CD14-positive monocyte (primary cell): ENCODE measurements around the gene SBSN. TPM values are rescaled to one million over a fixed set of nuclear protein-coding genes. Genes with fewer than 3 reads are reported as not detected.

Source experiments
- DNase-seq, 3 donors: peaks; one replicate each; pipeline ENCODE4 v3.0.0-alpha.2; 2011 to 2022
- H2AFZ ChIP-seq: 2 replicates; pipeline ENCODE4 v1.6.0; 2012; ENCODE audit warnings: mild to moderate bottlenecking, low read depth, low read length, inconsistent platforms; ENCODE audit not compliant: insufficient read depth, poor library complexity, severe bottlenecking
- H3K27ac ChIP-seq, 2 donors: 1 replicate in 1 of 2; 2 replicates in 1 of 2; pipeline ENCODE4 v1.5.1; 2012 to 2013; ENCODE audit warnings: low read length in 2 of 2, control low read depth in 1 of 2, inconsistent platforms in 1 of 2, low read depth in 1 of 2, mild to moderate bottlenecking in 1 of 2
- H3K27me3 ChIP-seq, 2 donors: one replicate each; pipeline versions ENCODE4 v1.6.0 to v1.6.1; 2011 to 2013; ENCODE audit warnings: low read length in 2 of 2; ENCODE audit not compliant: control insufficient read depth in 2 of 2, insufficient read depth in 2 of 2
- H3K36me3 ChIP-seq, 2 donors: replicated peaks in 1 of 2; 1 replicate in 1 of 2; 2 replicates in 1 of 2; pipeline versions ENCODE4 v1.5.1 to v1.6.1; 2012 to 2013; ENCODE audit warnings: low read length in 2 of 2, control low read depth in 1 of 2, inconsistent platforms in 1 of 2, mild to moderate bottlenecking in 1 of 2; ENCODE audit not compliant: insufficient read depth in 2 of 2, control insufficient read depth in 1 of 2
- H3K4me1 ChIP-seq, 2 donors: 1 replicate in 1 of 2; 2 replicates in 1 of 2; pipeline versions ENCODE4 v1.5.1 to v1.6.1; 2012 to 2013; ENCODE audit warnings: low read length in 2 of 2, control low read depth in 1 of 2, inconsistent platforms in 1 of 2, mild to moderate bottlenecking in 1 of 2, moderate library complexity in 1 of 2; ENCODE audit not compliant: insufficient read depth in 2 of 2, control insufficient read depth in 1 of 2
- H3K4me2 ChIP-seq: replicated peaks from 2 replicates; pipeline ENCODE3; 2012; ENCODE audit warnings: low read length, moderate library complexity, mild to moderate bottlenecking; ENCODE audit not compliant: poor library complexity, severe bottlenecking; ENCODE audit errors: extremely low read depth
- H3K4me3 ChIP-seq, 3 experiments: fragments of 200-600 bp in 1 of 3; sonication (generic) in 1 of 3; replicated peaks in 1 of 3; 1 replicate in 2 of 3; 2 replicates in 1 of 3; pipeline ENCODE4 v1.5.1; 2011 to 2013; ENCODE audit warnings: low read length in 3 of 3, mild to moderate bottlenecking in 3 of 3, control low read depth in 2 of 3, low read depth in 2 of 3, inconsistent platforms in 1 of 3, moderate library complexity in 1 of 3
- H3K79me2 ChIP-seq: 2 replicates; pipeline ENCODE4 v1.6.0; 2012; ENCODE audit warnings: mild to moderate bottlenecking, control low read depth, inconsistent platforms, low read length, moderate library complexity; ENCODE audit not compliant: insufficient read depth
- H3K9ac ChIP-seq: 2 replicates; pipeline ENCODE4 v1.6.0; 2017; ENCODE audit warnings: low read length, mild to moderate bottlenecking; ENCODE audit not compliant: insufficient read depth, poor library complexity, severe bottlenecking
- H3K9me3 ChIP-seq, 2 donors: replicated peaks in 1 of 2; 1 replicate in 1 of 2; 2 replicates in 1 of 2; pipeline versions ENCODE4 v1.5.1 to v1.6.1; 2012 to 2013; ENCODE audit warnings: low read length in 2 of 2, control low read depth in 1 of 2; ENCODE audit not compliant: control insufficient read depth in 1 of 2, insufficient read depth in 1 of 2
- H4K20me1 ChIP-seq: 2 replicates; pipeline ENCODE4 v1.6.0; 2012; ENCODE audit warnings: mild to moderate bottlenecking, low read length, control low read depth, moderate library complexity; ENCODE audit not compliant: insufficient read depth
- H3K27ac Mint-ChIP-seq, 7 donors: one replicate each; pipeline ENCODE4 v1.8.0; 2020; ENCODE audit warnings: mild to moderate bottlenecking in 7 of 7, mixed read lengths in 7 of 7, moderate library complexity in 6 of 7, inconsistent platforms in 2 of 7
- H3K27me3 Mint-ChIP-seq, 3 donors: one replicate each; pipeline ENCODE4 v1.8.0; 2021 to 2022; ENCODE audit warnings: low read depth in 3 of 3, mild to moderate bottlenecking in 3 of 3, mixed read lengths in 3 of 3, moderate library complexity in 3 of 3, inconsistent platforms in 1 of 3
- H3K36me3 Mint-ChIP-seq, 2 donors: one replicate each; pipeline ENCODE4 v1.8.0; 2020; ENCODE audit warnings: mixed read lengths in 2 of 2, inconsistent platforms in 1 of 2, mild to moderate bottlenecking in 1 of 2
- H3K4me1 Mint-ChIP-seq: one replicate; pipeline ENCODE4 v1.8.0; 2020; ENCODE audit warnings: mild to moderate bottlenecking, mixed read lengths
- H3K4me3 Mint-ChIP-seq, 2 donors: one replicate each; pipeline ENCODE4 v1.8.0; 2020; ENCODE audit warnings: mild to moderate bottlenecking in 2 of 2, mixed read lengths in 2 of 2, moderate library complexity in 1 of 2
- H3K9me3 Mint-ChIP-seq, 7 donors: one replicate each; pipeline ENCODE4 v1.8.0; 2020 to 2022; ENCODE audit warnings: mixed read lengths in 7 of 7, mild to moderate bottlenecking in 6 of 7, moderate library complexity in 6 of 7, inconsistent platforms in 2 of 7
- CTCF ChIP-seq: fragments of 200-600 bp; IDR thresholded peaks from one replicate; pipeline ENCODE4 v1.8.0; 2022; ENCODE audit warnings: antibody characterized with exemption, mild to moderate bottlenecking
- WGBS: methylation state at CpG from one replicate; pipeline ENCODE4 v1.1.5; 2013; ENCODE audit warnings: missing lambda C conversion rate; ENCODE audit not compliant: insufficient coverage; 5-methylcytosine and 5-hydroxymethylcytosine counted together
- intact Hi-C, 2 donors: fragments of 100-400 bp; cut with micrococcal nuclease; formaldehyde crosslinking; loops; one replicate each; pipeline versions ENCODE4 v1.15.0 to v1.15.1; 2023
- polyA plus RNA-seq, 3 donors: library from polyadenylated mRNA; depleted of rRNA in 1 of 3; unstranded in 2 of 3; stranded (reverse) in 1 of 3; fragments of 300-500 nt in 2 of 3; fragments of >200 nt in 1 of 3; fragmentation: Illumina TruSeq in 2 of 3; gene quantifications; 1 replicate in 2 of 3; 2 replicates in 1 of 3; pipeline ENCODE4 v1.2.3, GENCODE V29; 2012 to 2021

The SBSN gene
- polyA plus RNA-seq, 3 donors = not detected

- Mint-ChIP-seq H3K27me3 (peaks cover 34 to 47% (median 36%) of the 10 kb centered on the region in 3 donors), H3K4me1 (peaks cover 7% of the 10 kb centered on the region), H3K36me3 (peaks cover 0 to under 1% of the 10 kb centered on the region in 2 donors), H3K27ac (peak overlapping the region in 1 of 7 donors; percentile 15), H3K4me3 (no peak overlapping the region), H3K9me3 (peaks cover 0 to 2% (median 0%) of the 10 kb centered on the region in 7 donors)
- Histone ChIP-seq H3K4me3 (no peak overlapping the region), H3K36me3 (no peaks in the 10 kb centered on the region), H3K9me3 (no peaks in the 10 kb centered on the region), H3K4me2 (no peak overlapping the region), H3K27me3 (peaks cover 10 to 21% of the 10 kb centered on the region in 2 donors), H3K27ac (no peak overlapping the region), H4K20me1 (no peaks in the 10 kb centered on the region), H3K9ac (no peak overlapping the region), H3K79me2 (no peaks in the 10 kb centered on the region), H3K4me1 (peaks cover 0 to 4% of the 10 kb centered on the region in 2 donors), H2AFZ (no peak overlapping the region)
- TF ChIP-seq CTCF = no peak
- DNase-seq = no peak
- intact Hi-C loops = no loop called here
- WGBS = 50% methylated on average over 6 of the region's 20 CpGs
Observed at GRCh38 chr19:35514282-35514809, 13.8 kb downstream of the SBSN start.

GRCh38 chr19:35513628-35514281, 14.4 kb downstream of the SBSN start, which contains the start of gene DMKN:
Gene DMKN (minus strand): TSS chr19:35513649. CDS start chr19:35513475, 174 bp downstream.
- DNase-seq = no peak
- Histone ChIP-seq H3K27ac (no peak within 1 kb of the TSS), H3K4me2 (no peak within 1 kb of the TSS), H3K4me1 (peaks cover 0 to 4% of the 10 kb centered on the region in 2 donors), H2AFZ (no peak within 1 kb of the TSS), H3K27me3 (peaks cover 15 to 27% of the 10 kb centered on the region in 2 donors), H3K4me3 (no peak within 1 kb of the TSS), H3K36me3 (no peaks in the 10 kb centered on the region), H4K20me1 (no peaks in the 10 kb centered on the region), H3K79me2 (no peaks in the 10 kb centered on the region), H3K9ac (no peak within 1 kb of the TSS), H3K9me3 (no peaks in the 10 kb centered on the region)
- WGBS = 40% methylated on average over 12 of the region's 15 CpGs
- H3K36me3 Mint-ChIP-seq = peaks cover 0 to 1% of the 10 kb centered on the region in 2 donors
- intact Hi-C loops = no loop called here
- H3K9me3 Mint-ChIP-seq = peaks cover 0 to 4% (median 0%) of the 10 kb centered on the region in 7 donors
- H3K4me1 Mint-ChIP-seq = peaks cover 7% of the 10 kb centered on the region
- H3K4me3 Mint-ChIP-seq = peak within 1 kb of the TSS in 1 of 2 donors; percentile 7
- no peak for TF ChIP-seq CTCF
- peaks cover 40 to 53% (median 40%) of the 10 kb centered on the region in 3 donors for H3K27me3 Mint-ChIP-seq
- peak within 1 kb of the TSS in 2 of 7 donors; percentile 7 to 57 for H3K27ac Mint-ChIP-seq
